ENCODE data around the gene CACNB2.
"Not testable (repeated sequence)": the region's sequence is repeated elsewhere in the genome, so short reads cannot be mapped to it uniquely, and the experiment has no call there.

CACNB2 gene

DNA sequence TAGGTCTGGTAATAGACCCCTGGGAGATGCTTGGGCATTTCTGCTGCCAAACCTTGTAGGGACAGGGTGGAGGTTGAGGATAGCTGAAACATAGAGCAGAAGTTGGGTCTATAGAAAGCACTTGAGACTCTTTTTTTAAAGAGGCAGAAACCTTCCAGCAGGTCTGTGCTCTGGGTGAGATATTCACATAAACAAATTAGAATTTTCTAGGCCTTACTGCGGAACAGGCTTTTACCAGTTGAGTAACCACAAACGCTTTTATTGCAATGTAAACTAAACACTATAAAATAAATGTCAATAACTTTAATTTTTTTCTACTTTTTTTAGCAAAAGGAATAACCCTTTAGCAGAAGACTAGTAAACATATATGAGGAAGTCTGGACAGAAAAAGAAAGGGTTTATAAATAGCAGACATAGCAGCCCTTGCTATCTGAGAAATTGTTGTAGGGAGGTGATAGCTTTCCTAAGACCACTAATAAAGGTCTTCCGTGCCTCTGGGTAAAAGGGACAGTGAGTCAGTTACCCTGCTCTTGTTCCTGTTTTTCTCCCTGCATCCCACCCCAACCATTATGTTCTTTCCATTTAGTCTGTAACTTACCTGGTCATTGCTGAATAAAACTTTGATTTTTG, 38.7 kb downstream of the CACNB2 start:
- TF ChIP-seq TAF1 (IDR thresholded peaks at IDR 0.05; ENCODE audit: borderline replicate concordance, low read depth, low read length), result no peak
- TF ChIP-seq POLR2A (IDR thresholded peaks at IDR 0.05; ENCODE audit: low read depth, low read length), result no peak
- no peak for TF ChIP-seq POLR2AphosphoS5 (IDR thresholded peaks at IDR 0.05; ENCODE audit: low read depth, low read length)
- FAIRE-seq (no peak), DNase-seq (ENCODE audit: insufficient read length) (no peak)

DNA sequence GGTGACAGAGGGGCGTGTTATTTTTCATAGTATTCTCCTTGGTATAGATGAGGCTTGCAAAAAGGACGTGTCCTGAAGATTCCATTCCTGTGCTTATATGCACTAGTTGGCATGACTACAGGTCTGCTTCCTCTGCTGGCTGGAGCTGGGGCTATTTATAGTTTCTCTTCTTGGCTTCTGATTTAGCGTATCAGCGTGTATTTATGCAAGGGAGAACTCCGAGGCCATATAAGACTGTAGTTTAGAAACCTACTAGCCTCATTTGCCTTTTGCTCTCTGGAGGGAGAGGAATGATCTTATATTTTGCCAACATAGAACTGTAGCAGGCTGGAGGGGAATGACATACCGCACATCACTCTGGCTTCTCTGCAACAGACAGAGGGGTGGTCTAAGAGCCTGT, 39.7 kb downstream of the CACNB2 start:
- FAIRE-seq, result no peak
- DNase-seq (ENCODE audit: insufficient read length), result no peak
- TF ChIP-seq TAF1 (IDR thresholded peaks at IDR 0.05; ENCODE audit: borderline replicate concordance, low read depth, low read length), result no peak
- TF ChIP-seq POLR2A (IDR thresholded peaks at IDR 0.05; ENCODE audit: low read depth, low read length), result no peak
- TF ChIP-seq POLR2AphosphoS5 (IDR thresholded peaks at IDR 0.05; ENCODE audit: low read depth, low read length), result no peak

DNA sequence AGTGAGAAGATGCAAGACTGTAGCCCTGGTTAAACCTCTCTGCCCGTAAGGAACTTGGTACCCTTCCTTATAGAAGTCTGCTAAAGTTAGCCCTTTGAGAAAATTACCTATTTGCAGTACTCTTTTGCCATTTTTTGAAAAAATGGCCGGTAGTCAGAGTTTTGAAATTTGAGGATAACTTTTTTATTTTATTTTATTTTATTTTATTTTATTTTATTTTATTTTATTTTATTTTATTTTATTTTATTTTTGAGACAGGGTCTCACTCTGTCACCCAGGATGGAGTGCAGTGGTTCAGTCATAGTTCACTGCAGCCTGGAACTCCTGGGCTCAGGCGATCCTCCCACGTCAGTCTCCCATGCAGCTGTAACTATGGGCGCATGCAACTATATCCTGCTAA, 41.2 kb downstream of the CACNB2 start:
- not testable (repeated sequence) for FAIRE-seq; DNase-seq (ENCODE audit: insufficient read length)

DNA sequence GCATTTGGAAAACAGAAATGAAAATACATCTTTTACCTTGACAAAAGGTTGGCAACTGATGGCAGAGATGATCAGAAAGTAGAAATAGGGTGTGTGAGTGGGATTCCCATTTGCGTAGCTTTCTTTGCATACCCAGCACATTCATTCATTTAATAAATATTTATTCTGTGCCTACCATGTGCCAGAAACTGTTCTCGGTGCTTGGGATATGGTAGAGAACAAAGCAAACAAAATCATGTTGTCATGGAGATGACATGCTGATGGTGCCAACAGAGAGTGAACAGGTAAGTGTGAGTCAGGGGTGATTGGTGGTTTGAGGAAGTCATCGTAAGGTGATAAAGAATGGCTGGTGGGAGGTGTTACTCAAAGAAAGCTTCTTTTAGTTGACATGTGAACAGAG, 45.4 kb downstream of the CACNB2 start:
- no peak for TF ChIP-seq POLR2A (IDR thresholded peaks at IDR 0.05; ENCODE audit: low read depth, low read length)
- no peak for TF ChIP-seq POLR2AphosphoS5 (IDR thresholded peaks at IDR 0.05; ENCODE audit: low read depth, low read length)
- TF ChIP-seq TAF1 (IDR thresholded peaks at IDR 0.05; ENCODE audit: borderline replicate concordance, low read depth, low read length), result no peak
- DNase-seq (ENCODE audit: insufficient read length) (no peak), FAIRE-seq (no peak)

DNA sequence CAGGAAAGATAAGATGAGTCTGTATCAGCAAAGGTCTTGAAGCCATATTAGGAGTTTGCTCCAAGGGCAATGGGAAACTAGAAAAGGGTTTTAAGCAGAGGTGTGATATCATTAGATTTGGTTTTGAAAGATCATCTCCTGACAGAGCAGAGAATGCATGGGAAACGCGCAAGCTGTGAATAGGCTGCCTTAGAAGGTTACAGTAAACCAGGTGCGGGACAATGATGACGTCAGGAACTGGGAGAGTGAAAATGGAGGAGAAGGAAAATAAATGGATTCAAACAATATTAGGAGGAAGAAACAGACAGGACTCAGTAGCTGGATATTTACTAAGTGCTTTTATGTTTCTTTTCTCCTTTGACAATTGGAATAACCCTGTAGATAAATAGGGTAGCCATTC, 50.6 kb downstream of the CACNB2 start:
- FAIRE-seq (no peak), DNase-seq (ENCODE audit: insufficient read length) (no peak)
- TF ChIP-seq POLR2A (IDR thresholded peaks at IDR 0.05; ENCODE audit: low read depth, low read length) (no peak), TAF1 (IDR thresholded peaks at IDR 0.05; ENCODE audit: borderline replicate concordance, low read depth, low read length) (no peak), POLR2AphosphoS5 (IDR thresholded peaks at IDR 0.05; ENCODE audit: low read depth, low read length) (no peak)

DNA sequence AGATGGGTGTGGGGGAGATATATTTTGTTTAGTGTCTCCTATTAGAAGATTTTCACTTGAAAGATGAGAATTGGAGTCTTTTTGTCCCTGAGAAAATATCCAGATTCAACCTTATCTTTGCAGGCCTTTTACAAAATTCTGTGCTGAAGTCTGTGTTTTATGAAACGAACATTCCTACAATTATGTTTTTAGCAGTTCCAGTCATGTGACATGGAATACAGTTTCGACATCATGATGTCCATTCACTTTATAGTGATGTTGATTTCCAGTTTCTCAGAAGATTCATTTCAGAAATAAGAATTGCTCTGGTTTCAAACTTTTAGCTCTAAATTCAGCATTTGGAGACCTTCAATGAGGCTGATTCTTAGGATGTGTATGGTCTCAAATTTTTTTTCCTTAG, 54.4 kb downstream of the CACNB2 start:
- FAIRE-seq (no peak), DNase-seq (ENCODE audit: insufficient read length) (no peak)
- TF ChIP-seq POLR2A (IDR thresholded peaks at IDR 0.05; ENCODE audit: low read depth, low read length), result no peak

DNA sequence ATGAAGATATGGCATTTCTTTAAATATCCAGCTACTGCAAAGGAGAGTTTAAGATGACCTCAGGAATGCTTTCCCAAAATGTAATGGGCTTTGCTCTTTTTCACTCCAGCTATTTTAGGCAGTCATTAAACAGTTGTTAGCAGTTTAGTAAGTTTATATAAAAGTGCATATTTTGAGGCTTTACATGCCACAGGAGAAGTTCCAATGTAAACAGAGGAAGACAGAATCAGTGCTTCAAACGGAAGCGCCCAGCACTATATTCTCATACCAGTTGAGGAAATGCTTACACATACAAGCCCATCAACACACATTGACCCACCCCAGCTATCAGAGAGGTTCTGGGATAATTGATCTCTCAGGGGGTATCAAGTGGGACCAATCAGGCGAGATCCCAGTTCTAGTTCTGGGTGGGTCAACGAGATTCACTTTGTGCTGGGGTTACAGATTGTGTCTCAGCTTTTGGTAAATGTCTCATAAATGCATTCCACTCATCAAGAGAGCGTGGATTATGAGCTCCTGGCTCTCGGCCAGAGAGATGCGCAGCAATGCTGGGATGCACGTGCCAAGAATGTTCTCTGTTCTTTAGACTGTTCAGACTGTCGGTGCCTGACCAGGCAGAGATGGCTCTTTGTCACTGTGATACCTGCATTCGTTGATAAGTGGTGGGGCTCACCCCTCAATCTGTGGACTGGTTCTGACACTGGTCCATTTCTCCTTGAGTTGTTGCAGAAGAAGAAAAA, 55.0 kb downstream of the CACNB2 start:
- no peak for FAIRE-seq
- no peak for DNase-seq (ENCODE audit: insufficient read length)
- no peak for TF ChIP-seq POLR2A (IDR thresholded peaks at IDR 0.05; ENCODE audit: low read depth, low read length)
- TF ChIP-seq TAF1 (IDR thresholded peaks at IDR 0.05; ENCODE audit: borderline replicate concordance, low read depth, low read length), result no peak
- TF ChIP-seq POLR2AphosphoS5 (IDR thresholded peaks at IDR 0.05; ENCODE audit: low read depth, low read length), result no peak

DNA sequence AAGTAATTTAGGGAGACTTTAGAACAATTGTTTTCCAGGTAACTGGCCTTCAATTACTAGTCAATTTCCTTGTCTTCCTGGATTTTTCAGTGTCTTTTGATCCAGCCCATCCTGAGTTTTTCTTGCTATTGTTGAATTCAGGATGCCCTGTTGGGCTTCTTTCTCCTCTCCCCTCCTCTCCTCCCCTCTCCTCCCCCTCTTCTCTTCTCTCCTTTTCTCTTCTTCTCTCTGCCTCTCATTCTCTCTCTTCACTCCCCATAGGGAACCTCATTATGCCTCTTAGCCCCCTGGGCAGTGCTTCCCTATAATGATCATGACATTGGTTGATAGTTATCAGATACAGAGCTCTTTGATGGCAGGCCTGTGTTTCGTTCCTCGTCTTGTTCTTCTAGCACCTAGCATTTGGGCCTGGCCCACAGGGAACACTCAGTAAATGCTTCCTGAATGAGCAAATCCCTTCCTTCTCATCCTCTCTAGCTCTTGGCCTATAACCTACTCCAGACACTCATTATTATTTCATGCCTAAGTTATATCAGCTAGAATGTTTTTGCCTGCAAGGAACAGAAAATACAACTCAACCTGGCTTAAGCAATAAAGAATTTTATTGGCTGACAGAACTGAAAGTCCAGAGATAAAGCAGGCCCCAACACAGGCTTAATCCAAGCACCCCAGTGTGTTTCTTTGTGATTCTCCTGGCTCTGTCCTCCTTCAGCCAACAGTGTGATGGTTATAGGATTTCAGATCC, 56.8 kb downstream of the CACNB2 start:
- DNase-seq (ENCODE audit: insufficient read length) (no peak), FAIRE-seq (no peak)
- TF ChIP-seq POLR2AphosphoS5 (IDR thresholded peaks at IDR 0.05; ENCODE audit: low read depth, low read length) (no peak), POLR2A (IDR thresholded peaks at IDR 0.05; ENCODE audit: low read depth, low read length) (no peak), TAF1 (IDR thresholded peaks at IDR 0.05; ENCODE audit: borderline replicate concordance, low read depth, low read length) (no peak)

DNA sequence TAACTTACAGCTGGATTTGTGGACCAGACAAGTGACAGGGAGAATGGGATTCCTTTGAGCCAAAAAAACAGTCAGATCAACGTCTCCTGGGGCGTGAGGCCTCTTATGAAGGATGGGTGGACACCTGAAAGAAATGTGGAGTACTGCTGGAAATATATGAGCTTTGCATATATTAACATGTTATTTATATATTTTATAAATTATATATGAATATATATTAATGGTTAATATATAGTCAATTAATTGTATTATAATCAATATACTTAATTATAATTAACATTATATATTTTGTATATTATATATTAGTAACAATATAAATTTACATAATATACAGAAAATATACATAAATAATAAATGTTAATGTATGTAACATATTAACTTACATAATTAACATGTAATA, 57.5 kb downstream of the CACNB2 start:
- TF ChIP-seq POLR2A (IDR thresholded peaks at IDR 0.05; ENCODE audit: low read depth, low read length) (no peak), TAF1 (IDR thresholded peaks at IDR 0.05; ENCODE audit: borderline replicate concordance, low read depth, low read length) (no peak)
- DNase-seq (ENCODE audit: insufficient read length) (no peak), FAIRE-seq (no peak)

DNA sequence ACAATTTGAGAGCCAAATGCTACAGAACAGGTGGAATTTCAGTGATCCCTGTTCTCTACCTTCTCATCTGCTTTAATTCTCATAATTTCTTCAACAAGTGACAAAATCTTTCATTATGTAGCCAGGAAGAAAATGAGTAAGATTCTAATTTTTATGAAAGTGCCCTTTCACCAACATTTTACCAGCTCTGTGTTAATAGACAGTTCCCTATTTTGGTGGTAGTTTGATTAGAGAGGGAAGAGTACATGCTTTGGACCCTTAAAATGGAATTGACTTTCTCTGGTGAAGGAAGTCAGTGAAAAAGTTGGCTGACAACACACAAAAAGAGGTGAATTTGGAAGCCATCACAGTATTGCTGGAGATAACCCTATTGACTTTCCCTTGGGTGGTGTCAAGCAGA, 61.7 kb downstream of the CACNB2 start:
- FAIRE-seq (no peak), DNase-seq (ENCODE audit: insufficient read length) (no peak)
- TF ChIP-seq POLR2A (IDR thresholded peaks at IDR 0.05; ENCODE audit: low read depth, low read length), result no peak

DNA sequence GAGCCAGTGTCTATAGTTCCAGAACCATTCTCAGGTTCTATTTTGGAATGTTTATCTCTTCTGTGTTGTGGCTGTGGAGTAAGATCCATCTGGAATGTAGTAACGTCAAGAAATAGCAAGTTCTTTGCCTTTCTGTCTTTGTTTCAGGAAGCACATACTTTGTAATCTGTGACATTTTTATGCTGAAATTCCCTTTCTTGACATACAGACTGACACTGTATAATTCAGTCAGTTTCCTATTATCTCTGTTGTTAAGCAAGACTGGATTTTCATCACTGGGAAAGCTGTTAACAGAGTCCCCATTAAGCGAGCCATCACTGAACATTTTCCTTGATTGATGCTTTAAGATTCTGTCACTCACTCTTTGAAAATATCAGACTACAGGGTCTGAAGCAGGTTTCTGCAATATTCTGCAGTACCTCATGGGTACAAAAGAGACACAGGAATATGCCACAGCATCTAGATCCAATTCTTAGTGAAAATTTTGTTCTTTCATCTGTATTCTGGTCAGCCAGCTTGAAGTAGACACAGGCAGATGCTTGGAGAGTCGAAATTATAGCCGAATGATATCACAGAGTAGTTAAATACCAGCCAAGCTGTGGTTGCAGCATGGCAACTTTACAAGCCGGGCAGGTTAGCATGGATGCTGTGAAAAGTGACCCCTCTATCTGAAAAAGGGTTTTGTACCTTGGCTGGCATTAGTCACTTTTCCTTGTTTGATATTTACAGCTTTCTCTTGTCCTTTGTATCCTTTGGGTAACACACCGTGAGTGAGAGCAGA, 62.6 kb downstream of the CACNB2 start:
- FAIRE-seq, result no peak
- DNase-seq (ENCODE audit: insufficient read length), result no peak
- no peak for TF ChIP-seq TAF1 (IDR thresholded peaks at IDR 0.05; ENCODE audit: borderline replicate concordance, low read depth, low read length)
- no peak for TF ChIP-seq POLR2A (IDR thresholded peaks at IDR 0.05; ENCODE audit: low read depth, low read length)
- TF ChIP-seq POLR2AphosphoS5 (IDR thresholded peaks at IDR 0.05; ENCODE audit: low read depth, low read length), result no peak

DNA sequence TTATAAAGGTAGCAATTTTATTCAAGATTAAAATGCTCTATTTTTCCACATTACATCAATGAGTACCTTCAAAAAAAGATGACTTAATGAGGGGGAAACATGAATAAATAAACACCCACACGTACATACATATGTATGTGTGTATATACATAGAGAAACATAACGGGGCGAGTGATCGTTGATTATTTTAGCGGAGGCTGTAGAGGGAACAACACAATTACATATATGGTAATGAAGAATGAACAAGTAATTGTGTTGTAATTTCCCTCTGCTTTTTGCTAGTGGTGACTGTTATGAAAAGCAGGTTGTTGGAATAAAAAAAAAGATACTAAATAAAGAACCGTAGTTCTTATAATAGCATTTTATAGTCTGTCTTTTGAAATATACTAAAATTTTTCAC, 63.2 kb downstream of the CACNB2 start:
- TF ChIP-seq POLR2A (IDR thresholded peaks at IDR 0.05; ENCODE audit: low read depth, low read length) (no peak), POLR2AphosphoS5 (IDR thresholded peaks at IDR 0.05; ENCODE audit: low read depth, low read length) (no peak), TAF1 (IDR thresholded peaks at IDR 0.05; ENCODE audit: borderline replicate concordance, low read depth, low read length) (no peak)
- FAIRE-seq (no peak), DNase-seq (ENCODE audit: insufficient read length) (no peak)
